Fibroblast of upper back skin (primary cell): ENCODE data around the gene SPEN.
"Not testable (repeated sequence)": the region's sequence is repeated elsewhere in the genome, so short reads cannot be mapped to it uniquely, and the experiment has no call there.

ENCODE experiments used
- DNase-seq: peaks from one replicate; pipeline ENCODE4 v3.0.0-alpha.2; 2013

The SPEN gene

DNA sequence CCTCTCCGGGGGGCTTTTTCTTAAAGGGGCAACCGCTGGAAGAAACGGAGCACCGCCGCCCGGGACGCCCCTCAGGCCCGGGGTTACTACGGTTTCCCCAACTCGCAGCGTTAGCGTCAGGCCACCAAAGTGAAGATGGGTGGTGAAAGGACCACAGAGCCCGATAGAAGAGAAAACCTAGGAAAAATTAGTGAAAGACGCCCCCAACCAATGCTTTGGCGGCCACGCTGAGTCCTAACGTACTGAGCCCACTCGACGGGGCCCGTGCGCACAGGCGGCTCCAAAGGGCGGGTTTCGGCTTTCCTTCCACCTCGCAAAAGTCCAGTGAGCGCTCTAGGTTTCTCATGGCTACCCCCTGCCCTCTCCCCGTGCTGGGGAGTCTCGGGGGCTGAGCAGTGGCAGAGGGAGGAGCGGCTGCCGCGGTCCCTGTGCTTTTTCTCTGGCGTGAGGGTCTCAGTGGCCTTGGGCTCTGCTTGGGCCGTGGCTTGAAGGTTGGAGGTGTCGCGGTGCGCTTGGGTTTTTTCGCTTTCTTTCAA lies 12.2 kb upstream of the SPEN start:
- DNase-seq, result no peak

DNA sequence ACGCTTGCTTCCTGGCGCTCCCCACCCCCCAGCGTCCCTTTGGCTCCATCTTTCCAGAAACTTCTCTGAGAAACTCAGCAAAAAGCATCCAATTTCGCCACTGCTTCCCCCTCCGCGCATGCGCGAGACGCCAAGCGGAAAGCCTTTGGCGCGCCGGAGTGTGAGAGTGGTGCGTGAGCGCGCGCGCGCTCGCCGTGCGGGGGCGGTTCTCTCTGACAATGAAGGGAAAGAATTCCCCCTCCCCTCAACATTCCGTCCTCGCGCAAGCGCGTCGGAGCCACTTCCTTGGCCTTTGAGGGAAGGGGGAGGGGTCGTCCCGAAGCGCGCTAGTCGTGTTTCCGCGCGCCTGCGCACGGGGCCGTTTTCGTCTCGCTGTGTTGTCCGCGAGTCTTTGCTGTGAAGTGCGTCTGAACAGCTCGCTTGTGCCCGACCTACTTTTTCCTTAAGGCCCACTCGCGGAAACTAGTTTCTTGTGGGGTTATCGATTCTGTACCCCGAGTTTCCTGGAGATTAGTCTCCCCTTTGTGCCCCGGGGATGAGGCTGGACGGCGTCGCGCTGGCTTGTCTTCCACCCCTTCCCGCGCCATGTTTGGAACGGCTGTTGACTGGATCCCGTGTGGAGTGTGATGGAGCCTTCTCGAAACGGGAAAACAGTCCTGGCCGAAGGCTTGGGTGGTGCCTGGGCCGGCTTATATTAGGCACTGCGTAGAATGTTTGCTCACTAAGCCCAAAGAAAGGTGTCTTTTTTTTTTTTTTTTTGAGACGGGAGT lies 11.6 kb upstream of the SPEN start:
- DNase-seq, result peak; percentile 99

DNA sequence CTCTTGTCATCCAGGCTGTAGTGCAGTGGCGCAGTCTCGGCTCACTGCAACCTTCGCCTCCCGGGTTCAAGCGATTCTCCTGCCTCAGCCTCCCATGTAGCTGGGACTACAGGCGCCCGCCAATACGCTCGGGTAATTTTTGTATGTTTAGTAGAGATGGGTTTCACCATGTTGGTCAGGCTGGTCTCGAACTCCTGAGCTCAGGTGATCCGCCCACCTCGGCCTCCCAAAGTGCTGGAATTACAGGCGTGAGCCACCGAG lies 11.1 kb upstream of the SPEN start:
- not testable (repeated sequence) for DNase-seq

DNA sequence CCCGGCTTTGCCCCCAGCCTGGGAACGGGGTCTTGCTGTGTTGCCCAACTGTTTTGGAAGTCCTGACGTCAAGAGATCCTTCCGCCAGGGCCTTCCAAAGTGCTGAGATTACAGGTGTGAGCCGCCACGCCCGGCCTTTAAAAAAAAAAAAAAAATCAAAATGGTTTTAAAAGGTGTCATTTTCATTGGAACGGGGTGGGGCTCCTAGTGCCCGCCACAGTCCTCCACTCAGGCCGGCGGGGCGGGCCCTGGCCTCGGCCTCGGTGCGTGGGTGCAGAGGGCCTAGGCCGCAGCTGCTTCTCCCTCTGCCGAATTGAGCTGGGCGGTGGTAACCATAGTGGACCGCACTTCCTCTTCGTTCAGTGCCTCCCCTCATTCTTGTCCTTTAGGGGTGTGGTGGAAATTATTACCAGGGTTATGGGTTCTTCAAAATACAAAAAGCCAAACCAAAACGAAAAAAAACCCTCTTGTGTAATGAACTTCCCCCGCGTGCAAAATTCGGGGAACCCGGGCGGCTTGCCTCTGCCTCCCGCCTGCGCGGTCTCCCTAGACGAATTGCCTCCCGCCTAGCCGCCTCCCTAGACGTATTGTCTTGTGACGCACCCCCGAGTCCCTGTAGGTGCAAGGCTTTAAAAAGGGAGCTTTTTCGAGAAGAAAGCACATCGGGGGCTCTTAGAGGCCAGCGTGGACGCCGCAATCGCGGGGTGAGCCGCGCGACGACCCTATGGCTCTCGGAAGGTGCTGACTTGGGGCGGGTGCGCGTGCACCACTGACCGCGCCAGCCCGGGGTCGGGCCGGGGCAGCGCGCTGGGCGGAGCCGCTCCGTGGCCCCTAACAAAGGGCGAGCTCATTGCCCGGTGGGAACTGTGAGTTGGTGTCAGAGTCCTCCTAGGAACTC lies 10.5 kb upstream of the SPEN start:
- DNase-seq, result no peak

DNA sequence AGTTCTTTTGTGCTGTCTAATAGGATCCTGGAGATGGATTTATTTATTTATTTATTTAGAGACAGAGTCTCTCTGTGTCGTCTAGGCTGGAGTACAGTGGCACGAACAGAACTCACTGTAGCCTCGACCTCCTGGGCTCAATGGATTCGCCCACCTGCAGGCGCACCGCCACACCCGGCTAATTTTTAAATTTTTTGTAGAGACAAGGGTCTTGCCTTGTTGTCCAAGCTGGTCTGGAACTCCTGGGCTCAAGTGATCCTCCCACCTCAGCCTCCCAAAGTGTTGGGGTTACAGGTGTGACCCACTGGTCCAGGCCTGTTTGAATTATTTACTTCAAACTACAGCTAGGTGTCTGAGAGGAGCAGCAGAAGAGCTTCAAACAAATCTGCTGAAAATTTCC lies 9.6 kb upstream of the SPEN start:
- no peak for DNase-seq

DNA sequence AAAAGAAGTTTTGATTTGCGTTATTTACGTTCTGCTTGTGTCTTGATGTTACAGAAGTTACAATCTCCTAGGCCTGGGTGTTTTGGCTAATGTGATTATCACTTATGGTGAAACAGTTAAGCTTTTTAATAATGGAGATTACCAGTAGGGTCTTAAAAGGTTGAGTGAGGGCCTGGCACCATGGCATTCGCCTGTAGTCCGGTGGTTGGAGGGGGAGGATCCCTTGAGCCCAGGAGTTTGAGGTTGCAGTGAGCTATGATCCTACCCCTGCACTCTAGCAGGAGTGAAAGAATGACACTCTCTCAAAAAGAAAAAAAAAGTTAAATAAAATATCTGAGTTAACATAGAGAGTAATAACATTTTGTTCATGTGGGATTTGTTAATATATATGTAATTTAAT lies 8.8 kb upstream of the SPEN start:
- no peak for DNase-seq

DNA sequence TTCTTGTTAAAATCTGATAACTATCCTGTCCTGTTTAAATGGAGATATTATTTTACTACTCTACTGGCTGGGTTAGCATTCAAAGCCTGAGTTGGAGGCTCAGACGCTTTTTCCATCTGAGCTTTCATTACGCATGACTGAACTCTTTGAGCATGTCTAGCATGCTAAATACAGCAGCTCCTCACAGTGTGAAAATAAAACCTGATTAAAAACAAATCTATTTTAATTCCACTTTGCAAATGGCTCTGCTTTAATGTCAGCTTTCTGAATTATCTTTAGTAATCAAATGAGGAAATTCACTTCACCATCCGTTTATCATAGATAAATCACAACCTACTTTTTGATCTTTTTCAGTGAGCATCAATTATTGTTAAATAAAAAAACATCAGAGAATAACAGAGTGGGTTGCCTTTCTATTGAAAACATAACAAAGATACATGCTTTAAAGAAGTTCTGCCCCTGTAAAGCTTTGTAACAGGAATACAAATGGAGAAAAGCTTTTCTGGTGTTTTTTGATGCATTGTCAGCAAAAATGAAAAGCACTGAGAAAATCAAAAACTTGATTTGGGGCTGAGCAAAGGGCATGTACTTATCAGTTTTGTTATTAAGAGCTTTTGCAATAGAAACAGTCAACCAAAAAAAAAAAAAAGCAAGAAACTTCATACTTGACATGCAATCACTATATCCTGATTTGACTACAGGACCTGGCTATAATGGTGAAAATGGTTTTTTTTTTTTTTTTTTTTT lies 3.5 kb upstream of the SPEN start:
- DNase-seq, result no peak

DNA sequence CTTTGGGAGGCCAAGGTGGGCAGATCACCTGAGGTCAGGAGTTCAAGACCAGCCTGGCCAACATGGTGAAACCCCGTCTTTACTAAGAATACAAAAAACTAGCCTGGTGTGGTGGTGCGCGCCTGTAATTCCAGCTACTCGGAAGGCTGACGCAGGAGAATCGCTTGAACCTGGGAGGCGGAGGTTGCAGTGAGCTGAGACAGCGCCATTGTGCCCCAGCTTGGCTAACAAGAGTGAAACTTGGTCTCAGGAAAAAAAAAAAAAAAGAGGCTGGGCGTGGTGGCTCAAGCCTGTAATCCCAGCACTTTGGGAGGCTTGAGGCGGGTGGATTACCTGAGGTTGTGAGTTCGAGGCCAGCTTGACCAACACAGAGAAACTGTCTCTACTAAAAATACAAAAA lies 1.5 kb upstream of the SPEN start:
- DNase-seq, result not testable (repeated sequence)

DNA sequence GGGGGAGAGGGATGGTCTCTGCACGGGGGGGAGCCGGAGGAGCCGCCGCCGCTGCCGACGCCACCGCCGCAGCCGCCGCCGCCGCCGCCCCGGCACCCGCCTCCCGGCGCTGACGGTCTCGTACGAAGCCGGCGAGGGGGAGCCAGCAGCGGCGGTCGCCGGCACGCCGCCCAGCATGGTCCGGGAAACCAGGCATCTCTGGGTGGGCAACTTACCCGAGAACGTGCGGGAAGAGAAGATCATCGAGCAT lies 311 bp downstream of the SPEN start:
- no peak for DNase-seq

DNA sequence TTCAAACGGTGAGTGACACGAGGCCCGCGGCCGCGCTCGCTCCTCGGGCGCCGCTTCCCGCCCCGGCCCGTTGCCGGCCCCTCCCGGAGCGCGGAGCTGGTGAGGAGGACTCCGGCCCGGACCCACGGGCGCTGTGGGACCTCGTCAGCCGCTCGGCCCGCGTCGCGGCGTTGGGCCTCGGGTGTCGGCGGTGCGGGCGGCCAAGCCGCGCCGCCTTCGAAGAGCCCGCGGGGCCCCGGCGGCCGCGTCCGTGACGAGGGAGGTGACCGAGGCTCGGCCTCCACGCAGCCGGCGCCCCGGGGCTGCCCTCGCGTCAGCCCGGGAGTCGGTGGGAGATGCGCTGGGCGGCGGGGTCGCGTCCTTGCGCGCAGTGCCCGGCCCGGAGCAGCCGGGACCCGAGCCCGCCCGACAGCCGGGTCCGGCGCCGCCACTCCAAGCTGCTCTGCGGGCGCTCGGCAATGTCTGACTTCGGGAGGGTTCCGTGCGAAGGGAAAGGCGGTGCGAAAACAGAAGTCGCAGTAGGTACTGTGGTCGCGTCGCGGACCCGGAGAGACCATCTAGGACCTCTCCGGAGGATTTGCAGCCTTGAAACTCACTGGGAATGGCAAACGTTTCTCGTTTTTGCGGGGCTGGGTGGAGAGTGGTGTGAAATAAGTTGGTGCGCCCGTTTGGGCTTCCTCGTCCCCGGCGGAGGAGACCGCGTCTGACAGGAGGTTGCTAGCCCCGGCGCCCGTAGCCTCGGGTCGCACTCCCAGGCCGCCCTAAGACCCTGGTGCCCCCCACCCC lies 829 bp downstream of the SPEN start:
- DNase-seq, result no peak

DNA sequence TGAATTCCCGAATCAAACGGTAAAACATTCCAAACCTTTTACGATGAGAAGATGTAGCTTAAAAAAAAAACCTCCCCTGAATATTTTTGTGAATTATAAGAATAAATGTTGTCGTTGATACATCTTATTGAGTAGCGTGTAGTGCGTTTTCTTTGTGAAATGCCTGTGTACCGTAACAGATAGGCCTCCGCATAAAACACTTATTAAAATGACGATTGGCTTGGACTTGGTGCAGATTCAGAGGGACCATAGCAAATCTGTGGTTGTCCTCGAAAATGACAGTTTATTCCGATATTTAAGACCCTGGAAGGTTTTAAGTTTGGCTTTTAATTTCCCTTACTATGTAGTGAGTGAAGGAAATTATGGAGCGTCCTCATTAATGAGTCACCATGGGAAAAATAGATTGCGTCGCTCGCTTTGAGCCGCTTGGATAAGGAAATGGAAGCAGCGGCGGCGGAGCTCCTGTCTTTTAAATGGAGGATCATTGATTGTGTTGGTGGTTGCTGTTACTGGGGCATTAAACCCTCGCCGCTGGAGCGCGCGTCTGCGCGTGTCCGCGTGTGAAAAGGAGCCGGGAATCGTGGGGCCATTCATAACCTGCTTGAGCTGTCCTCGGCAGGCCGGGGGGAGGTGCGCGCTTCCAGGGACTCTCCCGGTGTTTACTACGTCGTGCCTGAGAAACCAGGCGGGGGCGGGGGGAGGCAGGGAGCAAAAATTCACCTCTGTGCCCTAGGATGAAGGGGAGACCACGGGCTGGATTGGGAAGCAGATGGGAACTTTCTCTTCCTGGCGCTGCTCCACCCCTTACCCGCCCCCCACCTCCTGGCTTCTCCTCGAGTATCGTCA lies 1.6 kb downstream of the SPEN start:
- peak; percentile 84 for DNase-seq

DNA sequence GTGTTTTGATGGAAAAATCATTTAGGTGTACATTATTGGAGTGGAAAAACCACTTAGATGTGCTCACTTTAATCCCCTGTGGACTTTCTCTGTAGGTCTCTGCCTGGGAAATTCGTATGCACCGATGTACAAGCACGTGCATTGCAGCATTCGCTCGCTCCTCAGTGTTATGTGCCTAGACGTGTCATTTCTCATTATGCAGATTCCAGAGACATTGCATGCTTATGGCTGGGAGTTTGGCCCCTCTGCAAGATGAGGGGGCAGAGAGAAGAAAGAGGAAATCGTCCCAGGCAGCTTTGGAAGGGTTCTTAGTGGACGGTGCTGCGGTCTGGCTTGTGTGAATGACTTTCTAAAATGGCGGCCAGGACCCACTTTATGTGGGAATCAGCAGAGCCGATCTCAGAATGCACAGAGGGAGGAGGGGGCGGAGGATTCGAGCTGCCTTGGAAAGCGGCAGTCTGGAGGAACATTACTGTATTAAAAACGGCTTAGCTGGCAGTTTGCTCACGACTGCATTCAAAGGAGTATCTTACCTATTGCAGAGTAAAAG lies 2.3 kb downstream of the SPEN start:
- peak; percentile 74 for DNase-seq

DNA sequence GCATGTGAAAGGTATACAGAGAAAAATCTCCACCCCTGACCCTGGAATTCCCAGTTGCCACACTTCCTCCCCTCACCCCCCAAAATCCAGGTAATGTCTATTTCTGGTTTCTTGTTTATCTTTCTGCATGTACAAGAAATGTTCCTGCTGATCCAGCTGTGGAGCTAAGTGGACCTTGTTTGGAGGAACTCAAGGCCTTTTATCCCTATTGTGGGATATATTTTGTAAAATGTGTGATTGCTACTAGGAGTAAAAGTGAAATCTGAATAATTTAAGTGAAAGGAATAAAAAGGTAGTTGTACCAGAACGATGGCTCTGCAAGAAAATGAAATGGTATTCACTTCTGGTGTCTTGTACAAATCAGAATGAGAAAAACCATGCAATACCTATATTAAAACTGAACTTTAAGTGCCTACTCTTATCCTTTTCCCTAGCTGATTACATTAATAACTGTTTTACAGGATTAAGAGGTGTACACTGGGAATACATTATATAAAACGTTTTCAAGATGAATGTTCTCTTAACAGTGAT lies 3.0 kb downstream of the SPEN start:
- DNase-seq, result no peak

DNA sequence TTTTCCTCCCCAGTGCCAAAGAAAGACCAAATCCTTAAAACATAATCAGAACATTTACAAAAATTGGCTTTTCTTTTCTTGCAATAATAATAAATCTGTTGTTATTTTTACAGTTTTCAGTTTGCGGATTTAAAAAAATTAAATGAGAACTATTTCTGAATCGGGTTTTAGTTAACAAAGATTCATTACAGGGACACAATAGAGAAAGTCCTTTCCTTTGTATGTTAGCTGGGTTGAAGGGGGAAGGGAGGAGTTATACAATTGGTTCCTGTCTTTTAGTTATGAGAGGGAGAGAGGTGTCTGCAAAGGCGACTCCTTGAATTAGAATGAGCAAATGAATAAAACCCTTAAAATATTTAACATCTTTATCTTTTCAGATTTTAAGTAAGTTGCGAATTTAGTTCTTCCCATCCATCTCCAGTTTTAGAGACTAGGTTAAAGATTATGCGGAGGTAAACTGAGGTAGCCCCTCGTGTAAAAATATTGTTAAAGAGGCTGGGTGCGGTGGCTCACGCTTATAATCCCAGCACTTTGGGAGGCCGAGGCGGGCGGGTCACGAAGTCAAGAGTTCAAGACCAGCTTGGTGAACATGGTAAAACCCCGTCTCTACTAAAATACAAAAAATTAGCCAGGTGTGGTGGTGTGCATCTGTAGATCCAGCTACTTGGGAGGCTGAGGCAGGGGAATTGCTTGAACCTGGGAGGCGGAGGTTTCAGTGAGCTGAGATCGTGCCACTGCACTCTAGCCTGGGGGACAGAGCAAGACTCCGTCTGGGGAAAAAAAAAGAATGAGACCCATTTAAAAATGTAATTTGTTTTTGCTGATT lies 3.9 kb downstream of the SPEN start:
- DNase-seq, result no peak

DNA sequence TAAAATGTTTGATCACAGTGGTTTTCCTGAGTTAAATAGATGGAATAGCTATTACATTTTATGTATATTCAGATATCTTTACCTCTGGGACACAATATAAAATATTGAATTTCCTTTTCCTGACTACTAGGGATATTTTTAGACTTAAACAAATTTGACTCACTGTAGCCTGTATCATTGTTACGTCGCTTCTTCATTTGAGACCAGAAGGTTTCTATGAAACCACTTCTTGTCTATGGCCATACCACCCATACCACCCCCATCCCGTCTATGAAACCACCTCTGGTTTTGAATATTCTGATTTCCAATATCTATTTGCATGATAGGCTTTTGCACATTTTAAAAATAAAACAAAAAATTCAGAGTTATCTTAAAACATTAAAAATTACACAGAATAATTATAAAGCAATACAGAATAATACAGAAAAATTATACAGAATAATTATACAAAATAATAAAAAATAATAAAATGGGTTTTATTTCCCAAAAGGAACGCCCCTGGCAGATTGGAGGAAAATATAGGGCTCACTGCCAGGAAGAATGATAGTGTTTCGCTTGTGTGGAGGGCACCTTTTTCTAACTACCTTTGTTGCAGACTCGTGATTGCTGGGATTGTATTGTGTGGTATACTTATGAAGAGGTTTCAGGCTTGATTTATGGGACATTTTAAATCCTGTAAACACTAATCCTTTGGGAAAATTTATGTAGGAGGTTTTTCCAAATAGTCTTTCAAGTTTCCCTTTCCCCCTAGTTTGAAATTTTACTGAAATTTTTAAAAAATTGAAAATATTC lies 4.7 kb downstream of the SPEN start:
- DNase-seq, result no peak

DNA sequence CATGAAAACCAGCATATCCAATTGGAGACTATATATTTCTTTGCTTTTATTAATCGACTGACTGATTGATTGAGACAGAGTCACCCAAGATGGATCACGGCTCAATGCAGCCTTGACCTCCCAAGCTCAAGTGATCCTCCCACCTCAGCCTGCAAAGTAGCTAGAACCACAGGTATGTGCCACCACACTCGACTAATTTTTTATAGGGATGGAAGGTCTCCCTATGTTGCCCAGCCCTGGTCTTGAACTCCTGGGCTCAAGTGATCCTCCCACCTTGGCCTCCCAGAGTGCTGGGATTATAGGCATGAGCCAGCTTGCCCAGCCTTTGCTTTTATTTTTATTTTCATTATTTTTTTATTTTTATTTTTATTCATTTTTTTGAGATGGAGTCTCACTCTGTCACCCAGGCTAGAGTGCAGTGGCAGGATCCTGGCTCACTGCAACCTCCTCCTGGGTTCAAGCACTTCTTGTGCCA lies 5.4 kb downstream of the SPEN start:
- DNase-seq, result no peak

DNA sequence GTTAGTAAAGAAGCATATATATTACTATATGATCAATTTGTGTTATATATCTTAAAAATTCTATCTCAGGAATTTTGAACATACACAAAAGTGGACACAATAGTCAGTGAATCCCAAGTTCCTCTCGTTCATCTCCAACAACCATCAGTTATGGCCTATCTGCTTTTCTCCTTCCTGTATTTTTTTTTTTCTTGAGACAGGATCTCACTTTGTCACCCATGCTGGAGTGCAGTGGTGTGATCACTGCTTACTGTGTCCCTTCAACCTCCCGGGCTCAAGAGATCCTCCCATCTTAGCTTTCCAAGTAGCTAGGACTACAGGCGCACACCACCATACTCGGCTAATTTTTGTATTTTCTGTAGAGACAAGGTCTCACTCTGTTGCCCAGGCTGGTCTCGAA lies 9.4 kb downstream of the SPEN start:
- no peak for DNase-seq

DNA sequence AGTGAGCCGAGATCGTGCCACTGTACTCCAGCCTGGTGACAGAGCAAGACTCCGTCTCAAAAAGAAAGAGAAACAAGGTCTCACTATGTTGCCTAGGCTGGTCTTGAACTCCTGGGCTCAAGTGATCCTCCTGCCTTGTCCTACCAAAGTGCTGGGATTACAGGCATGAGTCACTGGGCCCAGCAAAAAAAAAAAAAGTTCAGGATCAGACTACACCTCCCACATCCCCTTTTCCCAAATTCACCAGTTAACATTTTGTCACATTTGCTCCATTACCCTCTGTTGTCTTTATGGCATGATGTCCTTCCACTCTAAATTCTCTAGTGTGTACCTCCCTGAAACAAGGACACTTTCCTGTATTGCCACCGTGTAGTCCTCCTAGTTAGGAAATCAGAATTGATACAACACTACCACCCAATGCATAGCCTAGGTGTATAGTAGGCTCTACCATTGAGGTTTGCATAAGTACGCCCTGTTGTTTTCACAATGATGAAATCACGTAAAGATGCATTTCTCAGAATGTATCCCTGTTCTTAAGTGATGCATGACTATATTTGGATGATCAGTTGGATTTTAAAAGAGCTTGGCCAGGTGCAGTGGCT lies 10.7 kb downstream of the SPEN start:
- DNase-seq, result no peak
